Measurements from ENCODE around the gene ZBTB6.

Gene ZBTB6

GRCh38 chr9:122866079-122866478 is 47.0 kb downstream of the ZBTB6 start:
- no peak for DNase-seq (ENCODE audit: low read depth)
- H3K4me3 ChIP-seq (ENCODE audit: control insufficient read depth, low read depth, low read length): no peak overlapping the region
- TF ChIP-seq, protein P1, sequence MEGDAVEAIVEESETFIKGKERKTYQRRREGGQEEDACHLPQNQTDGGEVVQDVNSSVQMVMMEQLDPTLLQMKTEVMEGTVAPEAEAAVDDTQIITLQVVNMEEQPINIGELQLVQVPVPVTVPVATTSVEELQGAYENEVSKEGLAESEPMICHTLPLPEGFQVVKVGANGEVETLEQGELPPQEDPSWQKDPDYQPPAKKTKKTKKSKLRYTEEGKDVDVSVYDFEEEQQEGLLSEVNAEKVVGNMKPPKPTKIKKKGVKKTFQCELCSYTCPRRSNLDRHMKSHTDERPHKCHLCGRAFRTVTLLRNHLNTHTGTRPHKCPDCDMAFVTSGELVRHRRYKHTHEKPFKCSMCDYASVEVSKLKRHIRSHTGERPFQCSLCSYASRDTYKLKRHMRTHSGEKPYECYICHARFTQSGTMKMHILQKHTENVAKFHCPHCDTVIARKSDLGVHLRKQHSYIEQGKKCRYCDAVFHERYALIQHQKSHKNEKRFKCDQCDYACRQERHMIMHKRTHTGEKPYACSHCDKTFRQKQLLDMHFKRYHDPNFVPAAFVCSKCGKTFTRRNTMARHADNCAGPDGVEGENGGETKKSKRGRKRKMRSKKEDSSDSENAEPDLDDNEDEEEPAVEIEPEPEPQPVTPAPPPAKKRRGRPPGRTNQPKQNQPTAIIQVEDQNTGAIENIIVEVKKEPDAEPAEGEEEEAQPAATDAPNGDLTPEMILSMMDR (conservative IDR thresholded peaks at IDR 0.05; ENCODE audit: control insufficient read depth, insufficient read depth, low read depth, low read length): no peak

DNA sequence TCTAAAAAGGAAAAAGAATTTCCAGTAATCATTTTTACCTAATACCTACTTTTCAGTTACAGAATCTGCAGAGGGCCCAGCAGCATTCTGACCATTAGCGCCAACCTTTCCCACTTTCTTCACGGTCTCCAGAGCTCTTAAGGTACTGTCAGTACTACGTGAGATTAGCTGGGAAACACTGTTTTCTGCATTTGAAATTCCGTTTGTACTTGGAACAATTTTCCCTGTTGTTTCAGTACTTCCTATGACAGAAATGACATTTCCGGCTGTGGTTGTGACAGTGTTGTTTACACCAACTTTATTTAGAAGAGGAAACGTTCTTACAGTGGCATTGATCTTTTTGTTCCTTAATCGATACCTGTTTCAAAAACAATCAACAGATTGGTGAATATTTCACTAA is 47.8 kb downstream of the ZBTB6 start:
- TF ChIP-seq, protein P1 (conservative IDR thresholded peaks at IDR 0.05; ENCODE audit: control insufficient read depth, insufficient read depth, low read depth, low read length): no peak
- no peak for DNase-seq (ENCODE audit: low read depth)
- no peak overlapping the region for H3K4me3 ChIP-seq (ENCODE audit: control insufficient read depth, low read depth, low read length)

- DNase-seq (ENCODE audit: low read depth): no peak
- H3K4me3 ChIP-seq (ENCODE audit: control insufficient read depth, low read depth, low read length): no peak overlapping the region
- TF ChIP-seq, protein P1 (conservative IDR thresholded peaks at IDR 0.05; ENCODE audit: control insufficient read depth, insufficient read depth, low read depth, low read length): no peak
Measured at GRCh38 chr9:122863407-122863806, 49.7 kb downstream of the ZBTB6 start.

DNA sequence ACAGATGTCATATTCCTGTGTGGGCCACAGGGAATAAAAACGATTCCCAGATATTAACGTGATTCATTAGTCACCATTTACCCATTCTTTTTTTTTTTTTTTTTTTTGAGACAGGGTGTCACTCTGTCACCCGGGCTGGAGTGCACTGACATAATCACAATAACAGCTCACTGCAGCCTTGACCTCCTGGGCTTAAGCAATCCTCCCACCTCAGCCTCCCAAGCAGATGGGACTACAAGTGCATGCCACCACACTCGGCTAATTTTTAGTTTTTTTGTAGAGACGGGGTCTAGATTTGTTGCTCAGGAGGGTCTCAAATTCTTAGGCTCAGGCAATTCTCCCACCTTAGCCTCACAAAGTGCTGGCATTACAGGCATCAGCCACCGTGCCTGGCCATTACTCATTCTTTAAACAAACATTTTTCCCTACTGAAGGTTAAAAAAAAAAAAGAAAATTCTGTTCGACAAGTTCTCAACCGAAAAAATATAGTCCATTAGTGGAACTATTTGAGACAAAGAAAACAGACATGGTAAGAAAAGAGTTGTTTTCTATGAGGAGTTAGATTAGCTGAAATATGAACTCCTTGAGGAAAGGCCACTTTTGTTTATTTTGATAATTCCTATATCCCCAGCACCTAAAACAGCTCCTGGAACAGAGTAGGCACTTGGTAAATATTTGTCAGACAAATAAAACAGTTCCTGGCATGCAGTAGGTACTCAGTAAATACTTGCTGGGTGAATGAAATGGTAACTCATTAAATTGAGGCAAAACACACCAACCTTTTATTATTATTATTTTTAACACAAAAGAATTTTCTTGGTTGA is 52.6 kb downstream of the ZBTB6 start:
- DNase-seq (ENCODE audit: low read depth): no peak
- TF ChIP-seq, protein P1 (conservative IDR thresholded peaks at IDR 0.05; ENCODE audit: control insufficient read depth, insufficient read depth, low read depth, low read length): no peak
- no peak overlapping the region for H3K4me3 ChIP-seq (ENCODE audit: control insufficient read depth, low read depth, low read length)
